HG02870 (cell line): Measurements from ENCODE around the gene TTYH3.

Experiments used
- ATAC-seq: cut with Tn5 transposase; IDR thresholded peaks from one replicate; pipeline ENCODE4 v1.9.1; 2021; ENCODE audit warnings: mild to moderate bottlenecking, moderate library complexity; ENCODE audit not compliant: unreplicated experiment

The TTYH3 gene

GRCh38 chr7:2614631-2615330 is 17.0 kb upstream of the TTYH3 start:
- no peak for ATAC-seq

DNA sequence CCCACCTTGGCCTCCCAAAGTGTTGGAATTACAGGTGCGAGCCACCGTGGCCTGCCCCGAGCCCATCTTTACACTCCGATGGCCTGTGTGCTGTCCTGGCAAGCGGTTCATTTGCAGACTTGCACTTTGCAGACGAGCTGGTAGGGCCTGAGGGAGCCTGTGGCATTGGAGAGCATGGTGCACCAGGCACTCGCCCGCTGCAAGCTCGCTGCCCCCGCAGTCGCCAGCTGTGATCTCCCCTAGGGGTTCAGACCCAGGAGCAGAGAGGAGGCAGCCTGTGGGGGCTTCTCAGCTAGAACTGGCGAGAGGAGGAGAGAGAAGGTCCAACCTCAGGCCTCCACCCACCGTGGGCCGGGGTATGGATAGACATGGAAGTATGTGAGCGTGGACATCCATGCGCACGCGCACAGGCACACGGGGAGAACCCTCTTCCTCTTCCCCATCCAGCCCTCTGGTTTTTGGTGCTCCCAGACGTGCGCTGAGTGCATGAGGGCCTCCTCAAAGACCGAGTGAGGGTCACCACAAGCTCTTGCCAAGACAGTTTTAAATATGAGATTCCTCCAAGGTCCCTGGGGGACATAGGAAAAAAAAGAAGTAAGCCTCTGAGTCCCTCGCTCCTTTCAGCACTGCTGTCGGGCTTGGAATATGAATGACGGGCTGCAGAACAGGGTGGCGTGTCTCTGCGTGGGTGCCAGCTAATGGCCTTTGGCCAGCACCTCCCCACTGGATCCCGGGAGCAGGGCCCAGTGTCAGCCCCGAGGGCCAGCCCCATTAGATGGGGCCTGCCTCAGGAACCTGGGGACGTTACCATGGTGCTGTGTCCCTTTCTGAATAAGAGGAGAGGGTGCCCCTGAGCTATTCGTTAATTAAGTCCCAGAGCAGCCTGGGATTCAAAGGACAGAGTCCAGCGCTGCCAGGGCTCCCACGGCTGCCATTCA is 15.1 kb upstream of the TTYH3 start:
- ATAC-seq: no peak

- no peak for ATAC-seq
Measured at GRCh38 chr7:2617325-2617905, 14.4 kb upstream of the TTYH3 start.

DNA sequence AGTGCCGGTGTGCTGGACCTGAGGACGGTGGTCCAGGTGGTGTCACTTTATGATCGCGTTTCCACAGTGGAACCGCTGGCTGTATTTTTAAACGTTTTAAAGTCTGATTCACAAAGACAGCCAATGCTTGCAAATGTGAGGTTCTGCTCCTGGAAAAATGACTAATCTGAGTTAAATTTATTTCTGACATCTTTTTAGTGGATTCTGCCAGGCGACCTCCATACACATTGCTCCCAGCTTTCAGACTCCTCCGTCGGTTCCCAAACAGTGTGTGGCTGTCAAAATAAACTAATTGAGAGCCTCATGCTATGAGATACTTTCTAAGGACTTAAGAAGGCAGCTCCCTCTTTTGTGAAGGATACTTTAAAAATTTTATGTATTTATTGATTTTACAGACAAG is 12.7 kb upstream of the TTYH3 start:
- ATAC-seq: no peak

DNA sequence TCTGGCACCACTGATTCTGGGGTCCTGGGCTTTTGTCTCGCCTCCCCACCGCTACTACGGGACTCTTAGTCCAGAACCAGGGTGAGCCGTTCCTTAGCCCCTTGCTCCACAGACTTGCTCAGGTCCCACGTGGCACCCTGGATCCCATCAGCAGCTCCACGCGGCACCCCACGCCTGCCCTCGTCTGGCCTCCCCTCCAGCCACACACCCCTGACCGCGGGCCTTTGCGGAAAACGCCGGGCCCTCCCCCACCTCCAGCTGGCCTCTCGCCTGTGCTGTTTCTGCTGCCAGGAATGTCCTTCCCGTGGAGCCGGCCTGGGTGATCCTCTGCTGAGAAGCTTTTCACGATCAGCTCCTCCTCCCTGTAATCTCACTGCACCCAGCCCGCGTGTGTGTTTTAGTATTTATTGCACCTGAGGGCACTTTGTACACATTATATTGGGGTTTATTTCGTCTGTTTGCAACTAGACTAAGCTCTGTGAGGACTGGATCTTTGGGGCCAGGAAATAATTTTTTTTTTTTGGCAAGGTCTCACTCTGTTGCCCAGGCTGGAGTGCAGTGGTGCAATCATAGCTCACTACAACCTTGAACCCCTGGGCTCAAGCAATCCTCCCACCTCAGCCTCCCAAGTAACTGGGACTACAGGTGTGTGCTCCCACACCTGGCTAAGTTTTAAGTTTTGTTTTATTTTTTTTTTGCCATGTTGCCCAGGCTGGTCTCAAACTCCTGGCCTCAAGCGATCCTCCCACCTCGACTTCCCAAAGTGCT is 10.5 kb upstream of the TTYH3 start:
- no peak for ATAC-seq

DNA sequence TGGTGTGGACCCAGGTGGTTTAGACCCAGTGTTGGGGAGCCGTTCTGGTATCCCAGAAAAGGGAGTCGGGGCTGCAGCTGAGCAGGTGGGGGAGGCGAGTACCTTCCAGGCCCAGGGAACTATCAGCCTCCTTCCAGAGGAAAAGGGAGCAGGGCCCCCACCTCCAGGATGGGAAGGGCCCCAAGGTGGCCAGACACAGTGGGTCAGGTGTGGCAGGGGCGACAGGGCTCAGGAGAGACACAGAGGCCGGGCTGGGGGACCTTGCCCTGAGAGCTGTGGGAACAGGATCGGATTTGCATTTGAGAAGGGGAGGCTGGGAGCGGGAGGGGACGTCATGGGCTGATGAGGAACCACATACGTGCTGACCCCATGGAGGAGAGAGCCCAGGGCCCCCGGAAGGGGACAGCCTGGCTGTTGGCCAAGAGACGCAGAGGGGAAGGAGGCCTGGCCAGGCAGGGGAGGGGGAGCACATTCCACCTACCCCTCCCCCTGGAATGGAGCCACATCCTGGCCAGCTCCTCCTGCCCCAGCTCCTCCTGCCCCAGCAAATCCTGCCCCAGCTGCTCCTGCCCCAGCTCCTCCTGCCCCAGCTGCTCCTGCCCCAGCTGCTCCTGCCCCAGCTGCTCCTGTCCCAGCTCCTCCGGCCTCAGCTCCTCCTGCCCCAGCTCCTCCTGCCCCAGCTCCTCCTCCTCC is 9.7 kb upstream of the TTYH3 start:
- ATAC-seq: no peak

- no peak for ATAC-seq
Measured at GRCh38 chr7:2622869-2623697, 8.7 kb upstream of the TTYH3 start.

GRCh38 chr7:2623698-2624014 is 8.1 kb upstream of the TTYH3 start:
- ATAC-seq: no peak

DNA sequence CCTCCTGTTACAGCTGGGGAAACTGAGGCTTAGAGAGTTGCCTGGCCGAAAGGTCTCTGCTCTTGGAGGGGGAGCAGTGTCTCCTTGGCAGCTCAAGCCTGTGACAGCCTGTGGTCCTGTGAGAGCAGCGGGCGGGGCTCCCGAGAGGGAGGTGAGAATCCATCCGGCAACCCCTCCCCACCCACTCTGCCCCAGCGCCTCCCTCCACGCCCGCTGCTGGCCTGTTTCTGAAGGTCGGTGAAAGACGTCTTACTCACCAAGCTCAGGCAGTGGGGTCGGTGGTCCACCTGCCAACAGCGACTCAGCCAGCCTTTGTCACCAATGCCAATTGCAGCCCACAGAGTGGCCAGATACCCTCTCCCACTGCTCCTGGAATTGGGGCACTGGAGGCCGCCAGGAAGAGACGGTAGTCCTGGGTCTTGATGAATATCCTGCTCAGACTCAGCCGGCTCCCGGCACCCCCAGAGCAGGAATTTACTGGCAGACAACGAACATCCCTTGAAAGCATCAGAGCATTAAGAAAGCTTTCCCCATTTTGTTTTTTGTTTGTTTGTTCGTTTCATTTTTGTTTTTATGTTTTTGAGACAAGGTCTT is 7.4 kb upstream of the TTYH3 start:
- no peak for ATAC-seq

- ATAC-seq: no peak
Measured at GRCh38 chr7:2626498-2627117, 5.2 kb upstream of the TTYH3 start.

DNA sequence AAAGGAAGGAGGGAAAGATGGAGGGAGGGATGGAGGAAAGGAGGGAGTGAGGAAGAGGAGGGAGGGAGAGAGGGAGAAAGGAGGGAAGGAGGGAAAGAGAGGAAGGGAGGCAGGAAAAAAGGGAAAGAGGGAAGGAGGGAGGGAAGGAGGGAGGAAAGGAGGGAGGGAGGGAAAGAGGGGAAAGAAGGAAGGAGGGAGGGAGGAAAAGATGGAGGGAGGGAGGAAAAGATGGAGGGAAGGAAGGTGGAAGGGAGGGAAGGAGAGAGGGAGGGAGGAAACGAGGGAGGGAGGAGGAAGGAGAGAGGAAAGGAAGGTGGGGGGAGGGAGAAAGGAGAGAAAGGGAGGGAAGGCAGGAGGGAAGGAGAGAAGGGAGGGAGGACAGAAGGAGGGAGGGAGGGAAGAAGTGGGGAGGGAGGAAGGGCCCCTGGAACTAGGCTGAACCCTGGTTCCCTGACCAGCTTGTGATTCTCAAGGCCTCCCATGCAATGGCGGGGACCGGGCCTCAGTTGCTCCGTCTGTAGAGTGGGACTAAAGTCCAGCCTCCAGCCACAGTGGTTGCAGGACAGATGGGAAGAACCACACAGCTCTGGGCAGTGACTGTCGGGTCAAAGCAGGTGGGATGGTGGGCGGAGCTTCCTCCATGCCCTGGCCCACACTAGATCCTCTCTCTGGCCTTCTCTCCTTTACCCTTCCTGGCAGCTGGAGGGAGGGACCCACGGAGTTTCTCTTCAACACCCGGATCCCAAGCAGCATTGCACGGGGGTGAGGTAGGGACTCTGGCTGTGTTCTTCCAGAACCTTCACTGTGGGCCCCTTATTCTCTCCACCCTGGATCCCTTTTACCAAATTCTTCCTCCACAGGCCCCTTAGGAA is 4.3 kb upstream of the TTYH3 start:
- ATAC-seq: no peak

DNA sequence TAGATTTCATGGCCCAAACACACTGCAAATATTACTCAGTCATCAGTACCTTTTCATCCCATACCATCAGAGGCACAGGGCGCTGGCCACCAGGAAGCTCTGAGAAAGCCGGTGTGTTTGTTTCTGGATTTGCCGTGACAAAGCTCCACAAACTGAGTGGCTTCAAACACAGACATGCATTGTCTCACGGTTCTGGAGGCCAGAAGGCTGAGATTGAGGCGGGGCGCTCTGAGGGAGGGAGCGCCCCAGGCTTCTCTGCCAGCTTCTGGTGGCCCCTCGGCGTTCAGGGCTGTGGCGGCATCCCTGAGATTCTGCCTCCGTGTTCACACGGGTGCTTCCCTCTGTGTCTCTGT is 3.7 kb upstream of the TTYH3 start:
- ATAC-seq: no peak

- ATAC-seq: no peak
Measured at GRCh38 chr7:2628891-2629290, 2.9 kb upstream of the TTYH3 start.

- no peak for ATAC-seq
Measured at GRCh38 chr7:2629746-2630681, 1.8 kb upstream of the TTYH3 start.

- no peak for ATAC-seq
Measured at GRCh38 chr7:2632733-2633537, 1.1 kb downstream of the TTYH3 start.
